HL-60 (cell line): Measurements from ENCODE around the gene CABP1.
A peak's percentile ranks its signal among the peaks of the same experiment; 100 is the strongest.

Experiments
- DNase-seq, 2 experiments: peaks; one replicate each; pipeline ENCODE4 v3.0.0-alpha.2; 2010 to 2020; ENCODE audit warnings: low read depth in 1 of 2, low spot score in 1 of 2
- H3K27ac ChIP-seq: fragments of 250-450 bp; sonication (Bioruptor Pico); replicated peaks from 2 replicates; pipeline ENCODE4 v1.5.1; 2020; ENCODE audit warnings: mild to moderate bottlenecking, moderate library complexity
- H3K27me3 ChIP-seq: fragments of 250-450 bp; sonication (Bioruptor Pico); 2 replicates; pipeline ENCODE4 v1.5.1; 2021; ENCODE audit warnings: mild to moderate bottlenecking, moderate library complexity; ENCODE audit not compliant: insufficient read depth, poor library complexity, severe bottlenecking
- H3K4me3 ChIP-seq: replicated peaks from 2 replicates; pipeline ENCODE4 v1.5.1; 2011; ENCODE audit warnings: mild to moderate bottlenecking, control low read depth, low read length; ENCODE audit not compliant: insufficient read depth
- GABPA ChIP-seq: IDR thresholded peaks from 2 replicates; pipeline ENCODE4 v1.6.1; 2012; ENCODE audit warnings: low read depth
- POLR2AphosphoS5 ChIP-seq: IDR thresholded peaks from 2 replicates; pipeline ENCODE4 v1.6.1; 2012; ENCODE audit warnings: low read depth
- SPI1 ChIP-seq: IDR thresholded peaks from 2 replicates; pipeline ENCODE4 v1.6.1; 2012; ENCODE audit warnings: low read depth, mild to moderate bottlenecking, borderline replicate concordance
- TF ChIP-seq, protein P1 (sequence below): IDR thresholded peaks from one replicate; pipeline ENCODE4 v1.5.1; 2011; ENCODE audit warnings: low read length, control low read depth, inconsistent platforms; ENCODE audit not compliant: insufficient read depth
- TF ChIP-seq, protein P2 (sequence below): IDR thresholded peaks from 2 replicates; pipeline ENCODE4 v1.6.1; 2012; ENCODE audit warnings: low read depth; ENCODE audit not compliant: insufficient replicate concordance

CABP1 gene

DNA sequence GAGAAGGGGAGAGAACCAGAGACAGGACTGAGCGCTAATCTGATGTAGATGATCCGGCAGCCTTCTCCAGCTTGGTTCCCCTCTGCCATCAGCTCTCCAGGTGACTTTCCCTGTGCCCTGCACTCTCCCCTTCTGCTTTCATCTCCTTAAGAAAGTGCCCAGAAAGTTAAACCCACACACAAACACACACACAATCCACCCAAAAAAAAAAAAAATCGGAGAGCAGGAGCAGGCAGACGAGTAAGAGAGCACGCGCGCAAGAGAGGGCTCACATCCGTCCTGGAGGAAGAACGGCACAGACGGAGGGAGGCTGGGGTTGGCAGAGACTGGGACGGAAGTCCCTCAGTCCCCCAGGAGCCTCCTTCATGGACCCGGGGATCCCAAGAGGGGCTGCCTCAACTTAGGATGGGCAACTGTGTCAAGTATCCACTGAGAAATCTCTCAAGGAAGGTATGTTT is 9.8 kb downstream of the CABP1 start:
- TF ChIP-seq, protein P1, sequence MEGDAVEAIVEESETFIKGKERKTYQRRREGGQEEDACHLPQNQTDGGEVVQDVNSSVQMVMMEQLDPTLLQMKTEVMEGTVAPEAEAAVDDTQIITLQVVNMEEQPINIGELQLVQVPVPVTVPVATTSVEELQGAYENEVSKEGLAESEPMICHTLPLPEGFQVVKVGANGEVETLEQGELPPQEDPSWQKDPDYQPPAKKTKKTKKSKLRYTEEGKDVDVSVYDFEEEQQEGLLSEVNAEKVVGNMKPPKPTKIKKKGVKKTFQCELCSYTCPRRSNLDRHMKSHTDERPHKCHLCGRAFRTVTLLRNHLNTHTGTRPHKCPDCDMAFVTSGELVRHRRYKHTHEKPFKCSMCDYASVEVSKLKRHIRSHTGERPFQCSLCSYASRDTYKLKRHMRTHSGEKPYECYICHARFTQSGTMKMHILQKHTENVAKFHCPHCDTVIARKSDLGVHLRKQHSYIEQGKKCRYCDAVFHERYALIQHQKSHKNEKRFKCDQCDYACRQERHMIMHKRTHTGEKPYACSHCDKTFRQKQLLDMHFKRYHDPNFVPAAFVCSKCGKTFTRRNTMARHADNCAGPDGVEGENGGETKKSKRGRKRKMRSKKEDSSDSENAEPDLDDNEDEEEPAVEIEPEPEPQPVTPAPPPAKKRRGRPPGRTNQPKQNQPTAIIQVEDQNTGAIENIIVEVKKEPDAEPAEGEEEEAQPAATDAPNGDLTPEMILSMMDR, result no peak
- no peak for TF ChIP-seq SPI1
- TF ChIP-seq POLR2AphosphoS5, result no peak
- TF ChIP-seq GABPA, result no peak
- TF ChIP-seq, protein P2, sequence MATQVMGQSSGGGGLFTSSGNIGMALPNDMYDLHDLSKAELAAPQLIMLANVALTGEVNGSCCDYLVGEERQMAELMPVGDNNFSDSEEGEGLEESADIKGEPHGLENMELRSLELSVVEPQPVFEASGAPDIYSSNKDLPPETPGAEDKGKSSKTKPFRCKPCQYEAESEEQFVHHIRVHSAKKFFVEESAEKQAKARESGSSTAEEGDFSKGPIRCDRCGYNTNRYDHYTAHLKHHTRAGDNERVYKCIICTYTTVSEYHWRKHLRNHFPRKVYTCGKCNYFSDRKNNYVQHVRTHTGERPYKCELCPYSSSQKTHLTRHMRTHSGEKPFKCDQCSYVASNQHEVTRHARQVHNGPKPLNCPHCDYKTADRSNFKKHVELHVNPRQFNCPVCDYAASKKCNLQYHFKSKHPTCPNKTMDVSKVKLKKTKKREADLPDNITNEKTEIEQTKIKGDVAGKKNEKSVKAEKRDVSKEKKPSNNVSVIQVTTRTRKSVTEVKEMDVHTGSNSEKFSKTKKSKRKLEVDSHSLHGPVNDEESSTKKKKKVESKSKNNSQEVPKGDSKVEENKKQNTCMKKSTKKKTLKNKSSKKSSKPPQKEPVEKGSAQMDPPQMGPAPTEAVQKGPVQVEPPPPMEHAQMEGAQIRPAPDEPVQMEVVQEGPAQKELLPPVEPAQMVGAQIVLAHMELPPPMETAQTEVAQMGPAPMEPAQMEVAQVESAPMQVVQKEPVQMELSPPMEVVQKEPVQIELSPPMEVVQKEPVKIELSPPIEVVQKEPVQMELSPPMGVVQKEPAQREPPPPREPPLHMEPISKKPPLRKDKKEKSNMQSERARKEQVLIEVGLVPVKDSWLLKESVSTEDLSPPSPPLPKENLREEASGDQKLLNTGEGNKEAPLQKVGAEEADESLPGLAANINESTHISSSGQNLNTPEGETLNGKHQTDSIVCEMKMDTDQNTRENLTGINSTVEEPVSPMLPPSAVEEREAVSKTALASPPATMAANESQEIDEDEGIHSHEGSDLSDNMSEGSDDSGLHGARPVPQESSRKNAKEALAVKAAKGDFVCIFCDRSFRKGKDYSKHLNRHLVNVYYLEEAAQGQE, result no peak
- Histone ChIP-seq H3K4me3 (no peak overlapping the region), H3K27me3 (peaks cover 4% of the 10 kb centered on the region), H3K27ac (no peak overlapping the region)
- DNase-seq, result no peak

GRCh38 chr12:120651821-120652220 is 11.4 kb downstream of the CABP1 start:
- peak in 1 of 2 experiments; percentile 33 for DNase-seq
- TF ChIP-seq, protein P2, result no peak
- TF ChIP-seq SPI1 (no peak), GABPA (no peak)
- Histone ChIP-seq H3K27me3 (peaks cover 4% of the 10 kb centered on the region), H3K4me3 (no peak overlapping the region), H3K27ac (no peak overlapping the region)

- no peak for TF ChIP-seq SPI1
- Histone ChIP-seq H3K27ac (no peak overlapping the region), H3K4me3 (no peak overlapping the region), H3K27me3 (peaks cover 4% of the 10 kb centered on the region)
- DNase-seq, result no peak
These were observed 12.4 kb downstream of the CABP1 start for GRCh38 chr12:120652656-120653435.

DNA sequence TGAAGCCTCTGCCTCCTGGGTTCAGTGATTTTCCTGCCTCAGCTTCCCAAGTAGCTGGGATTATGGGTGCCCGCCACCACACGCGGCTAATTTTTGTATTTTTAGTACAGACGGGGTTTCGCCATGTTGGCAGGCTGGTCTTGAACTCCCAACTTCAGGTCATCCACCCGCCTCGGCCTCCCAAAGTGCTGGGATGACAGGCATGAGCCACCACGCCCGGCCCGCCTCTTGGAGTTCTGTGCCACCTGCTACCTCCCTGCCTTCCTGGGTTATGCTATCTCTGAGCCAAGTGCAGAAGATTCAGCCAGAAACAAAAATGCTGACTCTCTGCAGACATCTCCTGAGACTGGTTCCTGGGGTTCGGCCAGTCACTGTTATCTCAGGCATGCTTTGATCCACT is 13.2 kb downstream of the CABP1 start:
- Histone ChIP-seq H3K27ac (no peak overlapping the region), H3K4me3 (no peak overlapping the region), H3K27me3 (peaks cover 4% of the 10 kb centered on the region)
- no peak for TF ChIP-seq POLR2AphosphoS5
- TF ChIP-seq, protein P2, result no peak
- TF ChIP-seq, protein P1, result no peak
- TF ChIP-seq GABPA, result no peak
- no peak for TF ChIP-seq SPI1
- no peak for DNase-seq
